ENCODE measurements around the gene NKX6-1.
A peak's percentile ranks its signal among the peaks of the same experiment; 100 is the strongest.

NKX6-1 gene

DNA sequence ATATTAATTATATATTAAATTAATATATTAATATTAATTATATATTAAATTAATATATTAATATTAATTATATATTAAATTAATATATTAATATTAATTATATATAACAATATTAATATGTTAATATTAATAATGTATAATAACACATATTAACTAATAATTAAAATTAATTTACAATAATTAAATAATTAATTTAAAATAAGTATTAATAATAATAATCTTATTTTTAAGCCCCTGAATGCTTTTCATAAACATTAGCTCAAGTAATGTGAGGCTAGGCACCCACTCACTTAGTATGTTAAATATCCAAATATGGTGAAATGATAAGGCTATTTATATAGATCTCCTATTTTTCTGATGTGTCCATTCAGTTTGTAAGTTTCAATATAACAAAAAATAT, 26.9 kb downstream of the NKX6-1 start:
- DNase-seq = no peak

DNA sequence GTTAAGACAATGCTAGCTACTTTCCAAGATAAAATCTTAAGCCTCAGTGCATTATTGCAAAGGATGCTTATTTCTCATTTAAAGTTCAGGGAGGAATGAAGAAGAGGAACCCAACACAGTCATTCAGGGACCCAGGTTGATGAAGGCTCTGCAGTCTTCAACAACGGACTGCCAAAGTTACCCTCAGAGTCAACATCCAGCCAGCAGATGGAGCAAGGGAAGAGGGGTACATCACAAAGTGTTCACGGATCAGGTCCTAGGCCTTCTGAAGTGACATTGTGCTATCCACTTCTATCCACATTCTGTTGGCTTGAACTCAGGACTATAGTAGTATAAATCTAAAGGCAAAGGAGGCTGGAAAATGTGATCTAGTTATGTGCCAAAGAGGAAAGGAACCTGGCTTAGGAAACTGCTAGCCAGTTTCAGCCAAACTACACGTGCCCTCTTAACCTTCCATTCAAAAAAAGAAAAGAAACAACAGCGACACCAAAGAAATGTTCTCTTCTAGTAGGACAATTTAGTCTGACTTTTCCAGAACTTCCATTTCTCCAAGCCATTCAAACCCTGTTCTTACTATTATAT, 28.8 kb downstream of the NKX6-1 start:
- DNase-seq = peak in 2 of 3 donors; percentile 28 to 34

DNA sequence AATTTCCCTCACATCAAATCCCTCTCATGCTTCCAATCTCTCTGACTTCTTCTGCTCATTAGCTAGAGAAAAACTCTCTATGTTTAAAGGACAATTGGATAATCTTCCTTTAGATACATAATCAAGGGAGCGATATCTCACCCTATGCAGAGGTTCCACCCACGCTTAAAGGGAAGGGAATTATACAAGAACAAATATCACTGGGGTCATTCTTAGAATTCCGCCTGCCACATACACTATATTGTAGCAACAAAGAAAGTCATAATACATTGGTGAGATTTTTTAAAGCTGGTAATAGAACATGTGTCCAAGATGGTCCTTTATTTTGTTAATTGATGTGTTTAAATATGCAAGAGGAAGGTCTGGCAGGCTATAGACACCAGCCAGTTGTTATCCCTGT, 31.5 kb downstream of the NKX6-1 start:
- no peak for DNase-seq

DNA sequence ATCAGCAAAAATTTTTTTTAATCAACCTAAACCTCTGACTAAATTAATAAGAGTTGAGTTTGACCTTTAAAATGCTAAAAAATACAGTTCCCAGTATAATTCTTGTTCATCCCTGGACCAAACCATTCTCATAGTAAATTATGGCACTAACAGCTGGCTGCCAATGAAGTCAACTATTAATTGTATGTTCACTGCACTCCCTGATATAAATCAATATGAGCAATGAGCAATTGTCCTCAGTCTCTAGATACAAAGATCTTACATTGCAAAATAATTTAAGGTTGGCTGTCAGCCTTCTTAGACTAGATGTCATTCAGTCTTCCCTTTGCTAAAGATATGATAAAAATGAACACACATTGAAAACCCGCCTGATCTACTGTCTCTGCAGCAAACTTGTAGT, 39.3 kb downstream of the NKX6-1 start:
- DNase-seq = no peak

DNA sequence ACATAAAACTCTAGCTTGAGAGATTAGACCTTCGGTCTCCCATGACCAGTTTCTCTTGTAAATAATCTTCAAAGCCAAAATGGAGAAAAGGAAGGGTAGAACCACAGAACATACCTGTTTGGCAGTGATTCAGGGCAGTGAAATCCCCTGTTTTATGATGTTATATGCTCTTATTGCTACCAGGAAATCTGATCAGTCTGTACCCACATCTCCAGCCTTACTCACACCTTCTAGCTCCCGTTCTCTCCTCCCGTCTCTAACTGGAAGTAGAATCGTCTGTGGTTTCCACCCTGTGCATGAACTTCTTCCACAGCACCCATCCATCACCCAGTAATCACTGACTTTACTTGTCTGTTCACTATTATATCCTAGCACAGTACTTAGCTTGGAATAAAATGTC, 42.9 kb downstream of the NKX6-1 start:
- DNase-seq = no peak

DNA sequence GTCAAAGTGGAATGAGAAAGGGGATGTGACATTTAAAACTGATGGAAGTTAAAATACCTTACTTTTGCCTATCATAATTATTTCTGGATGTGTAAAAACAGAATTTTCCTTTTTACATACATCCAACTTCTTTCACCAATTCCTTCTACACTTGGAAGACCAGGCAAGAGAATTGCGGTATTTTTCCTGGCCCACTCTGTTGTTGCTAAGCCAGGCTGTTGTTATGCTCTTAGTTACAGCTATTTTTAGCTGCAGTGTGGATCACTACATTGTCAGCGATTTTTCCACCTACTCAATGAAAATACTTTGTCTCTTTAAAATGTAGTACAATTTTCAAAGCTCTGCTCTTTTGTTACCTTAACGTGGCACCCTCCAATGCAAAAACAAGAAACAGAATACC, 43.4 kb downstream of the NKX6-1 start:
- no peak for DNase-seq

DNA sequence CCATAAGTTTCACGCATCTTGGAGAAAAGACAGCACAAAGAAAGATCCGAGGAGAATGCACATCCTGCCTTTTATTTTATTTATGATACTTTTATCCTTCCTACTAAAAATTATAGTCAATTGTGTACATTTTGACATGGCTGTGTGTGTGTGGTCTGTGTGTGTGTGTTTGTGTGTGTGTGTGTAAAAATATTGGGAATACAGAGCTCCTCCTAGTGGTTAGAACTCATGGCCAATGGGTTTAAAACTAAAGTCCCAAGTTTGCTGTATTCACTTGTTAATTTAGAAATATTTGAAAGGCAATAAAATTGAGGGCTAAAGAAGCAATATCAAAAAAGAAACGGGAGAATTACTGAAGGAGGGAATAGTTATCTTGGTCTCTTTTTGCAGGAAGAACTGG, 47.5 kb downstream of the NKX6-1 start:
- peak in 1 of 3 donors; percentile 16 for DNase-seq

DNA sequence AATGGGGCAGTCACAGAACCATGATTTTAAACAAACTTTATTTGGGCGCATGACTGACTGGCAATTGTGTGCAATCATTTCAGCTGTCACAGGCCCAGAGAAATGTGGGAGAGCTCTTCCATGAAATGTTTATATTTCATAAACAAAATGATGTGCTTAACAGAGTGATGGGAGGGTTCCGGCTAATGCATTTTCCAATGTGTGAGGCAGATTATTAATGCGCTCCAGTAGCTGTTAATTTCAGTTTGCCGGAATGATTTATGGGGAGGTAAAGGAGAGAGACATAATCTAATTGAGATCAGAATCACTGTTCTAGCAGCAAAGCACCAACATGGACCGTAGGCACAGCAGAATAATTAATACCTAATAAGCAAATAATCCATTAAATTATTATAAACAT, 55.6 kb downstream of the NKX6-1 start:
- no peak for DNase-seq

DNA sequence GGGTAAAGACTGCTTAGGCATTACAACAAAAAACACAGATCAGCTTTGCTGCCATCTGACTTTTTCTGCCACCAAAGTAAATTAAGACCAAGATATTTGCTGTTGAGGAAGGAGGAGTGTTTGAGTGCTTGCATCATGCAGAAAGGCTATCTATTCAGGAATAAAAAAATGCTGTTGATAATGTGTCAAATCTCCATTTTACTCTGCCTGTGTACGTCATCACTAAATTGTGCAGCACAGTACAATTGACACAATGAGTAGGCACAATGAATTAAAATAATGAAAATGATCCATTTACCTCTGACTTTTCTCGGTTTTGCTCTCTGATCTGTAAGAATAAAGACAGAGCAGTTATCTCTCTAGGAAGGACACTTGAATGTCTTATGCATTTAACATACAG, 56.3 kb downstream of the NKX6-1 start:
- DNase-seq = no peak

All from suppressor macrophage treated with lipopolysaccharide for 1 hour (primary cell).